PC-9 (cell line): ENCODE results near the gene XPO6.

Source experiments
- CTCF ChIP-seq: fragments of 200-600 bp; sonication (generic); conservative IDR thresholded peaks from 2 replicates; pipeline ENCODE4 v1.6.1; 2017; ENCODE audit warnings: mixed run types, antibody characterized with exemption, mild to moderate bottlenecking, moderate library complexity
- EZH2 ChIP-seq: fragments of 200-600 bp; sonication (generic); IDR thresholded peaks from 2 replicates; pipeline ENCODE4 v1.8.0; 2017; ENCODE audit warnings: antibody characterized with exemption, low read depth

- no peak for TF ChIP-seq CTCF
- no peak for TF ChIP-seq EZH2
Observed at GRCh38 chr16:28086186-28087139, 125.3 kb downstream of the XPO6 start.
